Central memory CD4-positive, alpha-beta T cell (primary cell): ENCODE measurements around the gene LPGAT1.
"Not testable (repeated sequence)": the region's sequence is repeated elsewhere in the genome, so short reads cannot be mapped to it uniquely, and the experiment has no call there.

Experiments
- DNase-seq: peaks from one replicate; pipeline ENCODE4 v3.0.0; 2022
- total RNA-seq, 3 experiments: gene quantifications; one replicate each; lab custom pipeline; 2026; lab: John Stamatoyannopoulos, UW

Gene LPGAT1
- total RNA-seq: 77.0 to 159 (median 125) reads per million in 3 experiments

GRCh38 chr1:211830328-211831142 lies at the start of gene LPGAT1:
Gene LPGAT1, minus strand, starts transcription at chr1:211830763. Its CDS starts 1,467 bp downstream, at chr1:211829296.
- DNase-seq: peak; percentile 65

- no peak for DNase-seq
Measured at GRCh38 chr1:211879475-211879874, 48.9 kb upstream of the LPGAT1 start.

- no peak for DNase-seq
Measured at GRCh38 chr1:211876851-211877590, 46.5 kb upstream of the LPGAT1 start.

GRCh38 chr1:211875541-211875940 lies 45.0 kb upstream of the LPGAT1 start:
- no peak for DNase-seq

- DNase-seq: no peak
Measured at GRCh38 chr1:211874521-211875347, 44.2 kb upstream of the LPGAT1 start.

- not testable (repeated sequence) for DNase-seq
Measured at GRCh38 chr1:211873731-211874130, 43.2 kb upstream of the LPGAT1 start.

- no peak for DNase-seq
Measured at GRCh38 chr1:211870156-211870555, 39.6 kb upstream of the LPGAT1 start.

GRCh38 chr1:211865180-211865579 lies 34.6 kb upstream of the LPGAT1 start:
- no peak for DNase-seq

GRCh38 chr1:211859405-211859804 lies 28.8 kb upstream of the LPGAT1 start:
- no peak for DNase-seq

- no peak for DNase-seq
Measured at GRCh38 chr1:211851174-211851573, 20.6 kb upstream of the LPGAT1 start.

GRCh38 chr1:211843507-211844298 lies 13.1 kb upstream of the LPGAT1 start:
- DNase-seq: no peak

- DNase-seq: no peak
Measured at GRCh38 chr1:211843018-211843417, 12.5 kb upstream of the LPGAT1 start.

- DNase-seq: no peak
Measured at GRCh38 chr1:211842518-211842917, 12.0 kb upstream of the LPGAT1 start.

GRCh38 chr1:211839106-211839505 lies 8.5 kb upstream of the LPGAT1 start:
- no peak for DNase-seq

GRCh38 chr1:211833174-211833820 lies 2.7 kb upstream of the LPGAT1 start:
- peak; percentile 38 for DNase-seq

GRCh38 chr1:211832661-211833060 lies 2.1 kb upstream of the LPGAT1 start:
- DNase-seq: no peak

- DNase-seq: no peak
Measured at GRCh38 chr1:211831558-211832323, 1.2 kb upstream of the LPGAT1 start.

- DNase-seq: peak; percentile 15
Measured at GRCh38 chr1:211830055-211830327, 572 bp downstream of the LPGAT1 start.

GRCh38 chr1:211829343-211830054 lies 1.1 kb downstream of the LPGAT1 start:
- DNase-seq: no peak

- DNase-seq: no peak
Measured at GRCh38 chr1:211828584-211829342, 1.8 kb downstream of the LPGAT1 start.
